DMS114 treated with DMSO at 0.1 percent for 48 hours (cell line): Measurements from ENCODE around the gene CDIPT.
A peak's percentile ranks its signal among the peaks of the same experiment; 100 is the strongest.
"Not testable (repeated sequence)": the region's sequence is repeated elsewhere in the genome, so short reads cannot be mapped to it uniquely, and the experiment has no call there.

Experiments
- DNase-seq: peaks from one replicate; lab custom pipeline; 2025; ENCODE audit not compliant: unreplicated experiment; lab: John Stamatoyannopoulos, UW

The CDIPT gene

GRCh38 chr16:29862884-29863668 is at the start of gene CDIPT:
Gene CDIPT, minus strand, starts transcription at chr16:29863226. Its CDS starts 369 bp downstream, at chr16:29862857.
- DNase-seq: peak; percentile 96

DNA sequence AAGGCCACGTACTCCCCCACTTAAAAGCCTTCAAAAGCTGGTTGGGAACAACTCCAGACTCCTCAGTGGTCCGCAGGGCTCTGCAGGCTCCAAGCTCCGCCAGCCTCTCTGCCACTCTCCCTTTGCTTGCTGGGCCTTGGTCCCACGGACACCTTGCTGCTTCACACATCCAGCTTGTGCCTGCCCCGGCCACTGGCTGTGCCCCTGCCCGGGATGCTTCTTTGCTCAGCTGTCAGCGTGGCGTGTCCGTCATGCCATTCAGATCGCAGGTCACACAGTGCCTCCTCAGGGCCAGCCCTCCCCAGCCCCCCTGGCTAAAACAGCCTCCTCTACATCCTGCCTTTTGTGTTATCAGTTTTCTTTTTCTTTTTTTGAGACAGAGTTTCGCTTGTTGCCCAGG is 49.1 kb upstream of the CDIPT start:
- no peak for DNase-seq

DNA sequence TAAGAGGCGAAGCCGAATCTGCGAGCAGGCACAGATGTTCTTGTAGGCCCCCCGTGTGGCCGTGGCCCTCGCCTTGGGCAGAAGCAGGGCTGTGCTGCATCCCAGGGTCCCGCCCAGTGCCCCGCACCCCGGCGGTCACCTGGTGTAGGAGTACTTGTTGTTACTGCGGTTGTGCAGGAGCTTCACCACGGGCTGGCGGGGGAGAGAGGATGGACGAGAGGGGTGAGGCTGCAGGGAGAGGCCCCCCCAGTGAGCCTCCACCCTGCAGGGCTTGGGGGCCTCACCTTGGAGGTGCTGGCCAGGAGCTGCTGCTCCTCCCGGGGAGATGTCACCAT is 48.6 kb upstream of the CDIPT start:
- DNase-seq: no peak

- no peak for DNase-seq
These were observed 48.0 kb upstream of the CDIPT start for GRCh38 chr16:29910819-29911675.

GRCh38 chr16:29909851-29910250 is 46.8 kb upstream of the CDIPT start:
- DNase-seq: not testable (repeated sequence)

DNA sequence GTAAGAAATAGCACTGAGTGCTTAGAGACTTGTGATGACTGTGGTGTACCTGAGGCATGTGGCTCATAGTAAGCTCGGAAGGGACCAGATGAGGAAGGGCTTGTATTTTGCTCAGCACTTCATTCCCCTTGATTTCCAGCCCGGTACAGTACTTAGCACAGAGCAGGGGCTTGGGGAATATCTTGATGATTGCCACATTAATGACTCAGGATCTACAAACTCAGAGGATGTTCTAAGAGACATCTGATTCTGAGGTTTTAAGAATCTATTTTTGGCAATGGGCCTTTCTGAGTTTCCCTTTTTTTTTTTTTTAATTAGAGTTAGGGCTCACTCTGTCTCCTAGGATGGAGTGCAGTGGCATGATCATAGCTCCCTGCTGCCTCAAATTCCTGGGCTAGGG is 46.4 kb upstream of the CDIPT start:
- DNase-seq: no peak

DNA sequence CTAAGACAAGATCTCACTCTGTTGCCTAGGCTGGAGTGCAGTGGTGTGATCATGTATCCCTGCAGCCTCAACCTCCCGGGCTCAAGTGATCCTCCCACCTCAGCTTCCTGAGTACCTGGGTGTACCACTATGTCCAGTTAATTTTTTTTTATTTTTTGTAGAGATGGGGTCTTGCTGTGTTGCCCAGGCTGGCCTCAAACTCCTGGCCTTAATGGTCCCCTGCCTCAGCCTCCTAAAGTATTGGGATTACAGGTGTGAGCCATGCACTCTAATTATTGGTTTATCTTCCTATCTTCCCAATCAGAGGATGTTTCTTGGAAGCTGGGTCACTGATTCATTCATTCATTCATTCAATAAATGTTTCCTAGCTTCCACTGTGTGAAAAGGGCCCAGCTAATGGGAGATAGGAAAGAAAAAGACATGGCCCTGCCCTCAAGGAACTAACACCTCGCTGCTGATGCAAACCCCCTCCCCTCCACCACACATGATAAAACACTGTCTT is 45.7 kb upstream of the CDIPT start:
- DNase-seq: no peak

GRCh38 chr16:29907973-29908372 is 44.9 kb upstream of the CDIPT start:
- no peak for DNase-seq

DNA sequence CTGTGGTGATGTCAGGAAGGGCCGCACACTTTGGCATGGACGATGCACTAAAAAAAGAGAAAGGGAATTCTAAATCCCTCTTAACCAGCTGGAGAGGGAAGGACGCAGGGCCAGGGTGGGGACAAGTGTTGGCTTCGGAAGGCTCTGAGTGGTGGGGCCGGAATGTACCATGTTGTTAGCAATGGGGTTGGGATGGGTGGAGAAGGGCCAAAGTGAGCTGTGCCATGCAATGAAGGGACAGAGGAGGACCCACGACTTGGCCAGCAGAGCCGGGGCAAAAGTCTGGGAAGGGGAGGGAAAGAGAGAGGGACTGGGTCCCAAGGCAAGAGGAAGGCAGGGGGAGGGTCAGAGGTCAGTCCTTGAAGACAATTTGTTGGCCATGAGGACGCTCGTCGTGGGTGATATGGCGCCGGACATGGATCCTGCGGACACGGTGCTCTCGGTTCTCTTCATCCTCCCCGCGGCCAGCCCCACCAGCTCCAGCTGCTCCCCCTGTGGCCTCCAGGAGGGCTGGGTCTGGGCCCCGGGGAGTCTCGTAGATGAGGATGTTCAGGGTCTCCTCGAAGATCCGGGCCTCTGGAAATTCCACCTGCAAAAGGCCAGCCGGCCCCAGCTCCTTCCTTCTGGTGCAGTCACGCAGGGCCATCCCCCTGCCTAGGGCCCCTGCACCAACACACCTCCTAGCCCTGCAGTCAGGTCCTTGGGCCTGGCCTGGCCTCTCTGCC is 43.7 kb upstream of the CDIPT start:
- DNase-seq: no peak

- no peak for DNase-seq
These were observed 42.6 kb upstream of the CDIPT start for GRCh38 chr16:29905668-29906067.

- no peak for DNase-seq
These were observed 41.9 kb upstream of the CDIPT start for GRCh38 chr16:29904947-29905346.

DNA sequence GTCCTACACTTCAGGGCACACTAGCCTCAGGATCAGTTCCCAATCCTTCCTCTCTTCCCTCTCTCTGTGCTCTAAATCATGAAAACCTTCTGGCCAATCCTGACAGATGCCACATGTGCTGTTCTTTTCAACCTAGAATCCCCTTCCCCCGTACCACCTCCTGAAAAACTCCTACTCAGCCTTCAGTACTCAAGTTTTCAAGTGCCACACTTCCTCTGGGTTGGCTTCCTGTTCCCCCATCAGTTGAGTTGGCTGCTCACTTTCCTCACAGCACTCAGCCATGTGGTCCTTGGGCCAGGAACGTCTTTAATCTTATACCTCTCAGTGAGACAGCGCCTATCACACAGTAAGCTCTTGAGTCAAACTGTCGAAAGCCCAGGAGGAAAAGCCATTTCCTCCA is 40.6 kb upstream of the CDIPT start:
- no peak for DNase-seq

- DNase-seq: no peak
These were observed 38.5 kb upstream of the CDIPT start for GRCh38 chr16:29901607-29901945.

- DNase-seq: no peak
These were observed 38.0 kb upstream of the CDIPT start for GRCh38 chr16:29900888-29901606.

DNA sequence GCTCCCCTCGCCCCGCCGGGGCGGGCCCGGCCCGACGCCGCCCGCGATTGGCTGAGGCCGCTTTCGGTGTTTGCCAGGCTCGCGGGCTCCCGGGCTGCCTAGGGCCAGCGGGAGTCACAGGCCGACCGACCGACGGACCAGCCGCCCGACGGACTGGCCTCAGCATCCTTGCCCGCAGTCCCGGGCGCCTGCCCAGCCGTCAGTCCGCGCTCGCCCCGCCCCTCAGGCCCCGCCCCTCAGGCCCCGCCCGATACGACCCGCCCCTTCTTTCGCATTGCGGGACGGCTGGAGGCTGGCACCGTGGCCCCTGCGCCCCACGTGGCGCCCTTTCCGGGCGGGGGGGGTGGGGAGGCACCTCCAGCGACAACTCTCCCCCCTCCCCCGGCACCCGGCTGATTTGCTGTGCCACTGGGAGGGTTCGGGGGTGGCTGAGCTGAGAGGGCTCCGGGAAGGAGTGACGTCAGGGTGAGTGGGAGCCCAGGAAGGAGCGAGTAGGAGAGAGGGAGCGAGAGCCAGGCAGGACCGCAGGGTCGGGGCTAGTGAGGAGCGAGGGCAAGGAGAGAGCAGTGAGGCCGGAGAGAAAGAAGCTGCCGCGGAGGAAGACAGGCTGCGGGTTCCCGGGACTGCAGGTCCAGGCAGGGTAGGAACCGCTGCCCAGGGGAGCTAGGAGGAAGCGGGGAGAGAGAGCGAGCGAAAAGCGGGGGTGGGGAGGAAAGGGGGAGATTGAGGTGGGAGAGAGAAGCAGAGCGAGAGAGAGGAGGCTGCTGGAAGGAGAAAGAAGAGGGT is 37.3 kb upstream of the CDIPT start, which contains the start of gene ASPHD1:
TSS of gene ASPHD1 (plus strand) at position 387 of the 786 bp plus-strand sequence. CDS start 484 bp downstream, outside the sequence.
- peak; percentile 51 for DNase-seq

- DNase-seq: peak; percentile 93
These were observed 36.6 kb upstream of the CDIPT start, which contains the start of gene SEZ6L2 for GRCh38 chr16:29899516-29900101. Gene SEZ6L2, minus strand, starts transcription at chr16:29899550. Its CDS starts 531 bp downstream, at chr16:29899019.

DNA sequence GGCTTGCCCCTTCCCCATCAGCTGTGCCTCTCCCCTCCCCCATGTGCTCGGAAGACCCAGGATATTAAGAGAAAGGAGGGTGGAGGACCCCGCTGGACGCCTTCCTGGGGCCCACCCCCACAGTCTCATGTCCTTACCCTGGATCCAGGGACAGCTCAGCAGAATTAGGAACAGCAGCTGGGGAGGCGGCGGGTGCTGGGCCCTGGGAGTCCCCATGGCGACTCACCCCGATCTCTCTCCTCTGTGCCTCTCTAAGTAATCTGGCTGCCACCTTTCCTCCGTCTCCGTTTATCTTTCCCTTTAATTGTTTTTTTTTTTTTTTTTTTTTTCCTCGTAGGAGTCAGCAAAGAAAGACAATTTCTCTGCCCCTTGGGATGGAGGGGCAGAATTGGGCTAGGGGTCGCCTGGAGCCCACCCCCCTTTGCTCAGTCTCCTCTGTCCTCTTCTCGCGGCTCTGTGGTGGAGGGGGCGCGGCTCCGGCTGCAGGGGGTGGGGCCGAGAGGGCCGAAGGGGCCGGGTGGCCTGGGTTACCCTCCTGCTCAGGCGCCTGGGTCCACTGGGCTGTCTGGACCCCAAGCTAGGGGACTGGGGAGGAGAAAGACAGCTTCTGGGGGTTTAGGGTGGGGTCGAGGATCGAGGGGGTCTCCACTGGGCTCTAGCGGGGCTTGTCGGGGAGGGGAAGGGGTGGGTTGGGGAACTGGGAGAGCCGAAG is 35.9 kb upstream of the CDIPT start:
- peak; percentile 41 for DNase-seq

DNA sequence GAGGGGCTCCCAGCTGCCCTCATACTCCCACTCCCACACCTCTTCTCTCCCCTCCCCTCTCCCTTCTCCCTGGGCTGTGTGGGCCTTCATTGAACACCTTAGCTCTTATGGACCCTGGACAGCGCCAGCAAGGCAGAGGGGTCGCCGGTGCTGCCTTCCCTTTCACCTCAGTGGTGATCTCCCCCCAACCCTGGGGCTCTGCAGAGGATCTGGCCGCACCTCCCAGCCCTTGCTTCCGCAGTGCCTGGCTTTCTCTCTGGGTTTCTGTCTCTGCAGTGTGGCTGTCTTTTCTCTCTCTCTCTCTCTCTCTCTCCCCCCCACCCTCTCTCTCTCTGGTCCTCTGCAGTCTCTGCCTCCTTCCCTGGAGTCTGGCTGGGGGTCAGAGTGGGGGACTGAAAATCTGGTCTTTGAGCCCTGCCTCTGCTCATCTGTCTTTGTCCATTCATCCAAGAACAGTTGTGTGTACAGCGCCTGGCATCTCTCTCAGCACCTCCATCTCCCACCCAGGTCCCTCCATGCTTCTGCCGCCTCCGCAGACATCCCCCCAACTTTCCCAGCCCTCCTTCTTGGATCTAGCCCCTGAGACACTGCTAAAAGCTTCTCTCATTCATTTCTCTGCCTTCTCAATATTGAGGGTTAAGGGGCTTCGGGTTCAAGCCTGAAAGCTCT is 35.2 kb upstream of the CDIPT start:
- no peak for DNase-seq
